OCI-LY7 (cell line): ENCODE results near the gene NFATC1. TPM values are rescaled to one million over a fixed set of nuclear protein-coding genes. Genes with fewer than 3 reads are reported as not detected.
"Not testable (repeated sequence)": the region's sequence is repeated elsewhere in the genome, so short reads cannot be mapped to it uniquely, and the experiment has no call there.

Experiments
- BruUV-seq: library from RNA; stranded (reverse); fragments of 400-500 nt; replicated peaks from 2 replicates; lab custom pipeline; 2021; lab: Mats Ljungman, UMichigan
- CTCF ChIA-PET: fragments of 300-600 bp; sonication (Branson Sonifier 250); formaldehyde crosslinking; loops from one replicate; lab custom pipeline; 2022; ENCODE audit warnings: antibody characterized with exemption; ENCODE audit not compliant: unreplicated experiment; lab: Charles Lee
- POLR2A ChIA-PET: fragments of 300-600 bp; sonication (Branson Sonifier 250); formaldehyde crosslinking; loops from one replicate; lab custom pipeline; 2022; ENCODE audit warnings: antibody characterized with exemption; lab: Charles Lee
- DNase-seq: peaks from one replicate; pipeline ENCODE4 v3.0.0-alpha.2; 2015; ENCODE audit warnings: low spot score
- H2AFZ ChIP-seq: fragments of 200-600 bp; sonication (generic), shearing (Covaris generic); 2 replicates; pipeline ENCODE4 v1.6.1; 2014; ENCODE audit warnings: mild to moderate bottlenecking, antibody characterized with exemption, low read length, moderate library complexity
- H3K27ac ChIP-seq: fragments of 200-600 bp; sonication (generic); 2 replicates; pipeline ENCODE4 v1.5.1; 2014; ENCODE audit warnings: mixed run types, low read depth, mild to moderate bottlenecking, moderate library complexity, low read length, inconsistent platforms; ENCODE audit not compliant: poor library complexity, severe bottlenecking
- H3K36me3 ChIP-seq: fragments of 200-600 bp; sonication (generic); 2 replicates; pipeline ENCODE4 v1.6.1; 2014; ENCODE audit warnings: mild to moderate bottlenecking, antibody characterized with exemption, low read length, moderate library complexity, mixed read lengths; ENCODE audit not compliant: insufficient read depth
- H3K4me1 ChIP-seq: fragments of 200-600 bp; sonication (generic); 2 replicates; pipeline ENCODE4 v1.5.1; 2014; ENCODE audit warnings: mild to moderate bottlenecking, low read length; ENCODE audit not compliant: insufficient read depth, poor library complexity, severe bottlenecking
- H3K4me2 ChIP-seq: fragments of 200-600 bp; sonication (generic); 2 replicates; pipeline ENCODE4 v1.6.1; 2014; ENCODE audit warnings: mild to moderate bottlenecking, low read length
- H3K4me3 ChIP-seq: fragments of 200-600 bp; sonication (generic); 2 replicates; pipeline ENCODE4 v1.5.1; 2014; ENCODE audit warnings: mild to moderate bottlenecking, low read depth, low read length; ENCODE audit not compliant: poor library complexity, severe bottlenecking
- H3K79me2 ChIP-seq: fragments of 200-600 bp; sonication (generic); 2 replicates; pipeline ENCODE4 v1.6.1; 2016; ENCODE audit warnings: low read depth, mild to moderate bottlenecking, low read length, moderate library complexity, mixed read lengths; ENCODE audit not compliant: insufficient read depth
- H3K9me2 ChIP-seq: fragments of 200-600 bp; sonication (generic); 2 replicates; pipeline ENCODE4 v1.6.1; 2016; ENCODE audit warnings: mild to moderate bottlenecking, low read length, mixed read lengths; ENCODE audit not compliant: insufficient read depth
- H3K9me3 ChIP-seq: fragments of 200-600 bp; sonication (generic); 2 replicates; pipeline ENCODE4 v1.6.1; 2014; ENCODE audit warnings: mild to moderate bottlenecking, mixed run types, low read length, mixed read lengths
- H4K20me1 ChIP-seq: fragments of 200-600 bp; sonication (generic); 2 replicates; pipeline ENCODE4 v1.6.1; 2014; ENCODE audit warnings: mild to moderate bottlenecking, antibody characterized with exemption, low read length, moderate library complexity, mixed read lengths; ENCODE audit not compliant: insufficient read depth
- CTCF ChIP-seq: fragments of 200-600 bp; sonication (generic); conservative IDR thresholded peaks from 2 replicates; pipeline ENCODE4 v1.5.1; 2014; ENCODE audit warnings: mild to moderate bottlenecking, antibody characterized with exemption, low read length, moderate library complexity, mixed read lengths
- EZH2phosphoT487 ChIP-seq: fragments of 200-600 bp; sonication (generic); IDR thresholded peaks from 2 replicates; pipeline ENCODE4 v1.6.1; 2018; ENCODE audit warnings: low read depth, borderline replicate concordance, mild to moderate bottlenecking, mixed run types, antibody characterized with exemption, low read length, moderate library complexity, mixed read lengths
- intact Hi-C: fragments of 100-400 bp; cut with micrococcal nuclease; formaldehyde crosslinking; loops from one replicate; pipeline ENCODE4 v1.10.0; 2022; ENCODE audit not compliant: unreplicated experiment
- total RNA-seq, 2 experiments: library from RNA; depleted of rRNA in 1 of 2; stranded (reverse); fragments of >200 nt in 1 of 2; shearing (Covaris generic) in 1 of 2; gene quantifications; 2 replicates each; pipeline ENCODE4 v1.2.3, GENCODE V29; 2014 to 2022

NFATC1 gene
- total RNA-seq, 2 experiments from 2014 or later: 23.6 to 50.4 TPM

DNA sequence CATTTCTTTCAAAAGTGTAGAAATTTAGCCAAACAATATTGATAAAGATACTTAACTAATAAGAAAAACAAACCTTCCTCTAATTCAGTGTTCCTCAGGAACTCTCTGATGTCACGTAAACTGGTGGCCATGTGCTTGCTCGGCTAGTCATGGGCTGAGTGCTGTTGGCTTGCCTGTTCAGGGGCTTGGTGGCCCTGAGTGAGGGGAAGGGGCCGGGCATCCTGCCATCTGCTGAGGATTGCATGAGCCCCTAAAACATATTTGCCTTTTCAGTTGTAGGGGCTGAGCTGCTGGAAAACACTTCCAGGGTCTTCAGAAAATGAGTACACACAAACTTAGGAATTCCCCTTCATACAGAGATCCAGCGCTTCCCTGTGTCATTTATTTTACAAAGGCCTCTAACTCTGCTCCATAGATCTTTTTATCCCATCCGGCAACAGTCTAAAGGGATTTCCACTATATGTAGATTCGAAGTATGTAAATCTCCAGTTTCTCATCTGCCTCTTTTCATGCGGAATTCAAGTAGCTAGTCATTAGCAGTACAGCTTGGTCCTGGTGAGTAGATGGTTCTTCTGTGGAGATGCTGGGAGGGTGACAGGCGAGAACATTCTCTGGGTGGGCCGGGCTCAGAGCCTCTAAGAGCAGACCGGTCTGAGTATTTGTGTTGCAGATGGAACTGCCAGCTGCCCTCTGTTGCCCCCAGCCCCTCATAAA lies 20.1 kb upstream of the NFATC1 start:
- Histone ChIP-seq H3K4me1 (peaks cover 8% of the 10 kb centered on the region), H3K79me2 (no peaks in the 10 kb centered on the region), H3K27ac (no peak overlapping the region), H4K20me1 (no peaks in the 10 kb centered on the region), H3K4me3 (no peak overlapping the region), H3K36me3 (no peaks in the 10 kb centered on the region; the same call in 1 of the 2 replicates), H3K9me3 (no peaks in the 10 kb centered on the region), H3K9me2 (no peaks in the 10 kb centered on the region), H3K4me2 (no peak overlapping the region), H2AFZ (no peak overlapping the region)
- no TSS peak for BruUV-seq
- intact Hi-C loops: loop anchor here (5.0 kb wide), 1 partner anchor 388 kb away; no protein-coding TSS in a partner anchor
- TF ChIP-seq EZH2phosphoT487 (no peak), CTCF (no peak)
- DNase-seq: no peak
- CTCF ChIA-PET: interaction anchor here (0.5 kb wide), 1 partner anchor 52 kb away, joined by 3 read pairs; no protein-coding TSS in a partner anchor
- POLR2A ChIA-PET: no interaction called here

GRCh38 chr18:79376661-79377060 lies 19.1 kb upstream of the NFATC1 start:
- H3K4me2 ChIP-seq, H3K4me1 ChIP-seq, H3K9me3 ChIP-seq, H3K27ac ChIP-seq, H4K20me1 ChIP-seq, H3K36me3 ChIP-seq, H3K4me3 ChIP-seq, POLR2A ChIA-PET, H3K79me2 ChIP-seq, H3K9me2 ChIP-seq, BruUV-seq, DNase-seq, H2AFZ ChIP-seq: not testable (repeated sequence)
- intact Hi-C loops: loop anchor here (5.0 kb wide), 1 partner anchor 389 kb away; no protein-coding TSS in a partner anchor
- CTCF ChIA-PET: interaction anchor here (0.6 kb wide), 1 partner anchor 167 kb away, joined by 3 read pairs; no protein-coding TSS in a partner anchor

DNA sequence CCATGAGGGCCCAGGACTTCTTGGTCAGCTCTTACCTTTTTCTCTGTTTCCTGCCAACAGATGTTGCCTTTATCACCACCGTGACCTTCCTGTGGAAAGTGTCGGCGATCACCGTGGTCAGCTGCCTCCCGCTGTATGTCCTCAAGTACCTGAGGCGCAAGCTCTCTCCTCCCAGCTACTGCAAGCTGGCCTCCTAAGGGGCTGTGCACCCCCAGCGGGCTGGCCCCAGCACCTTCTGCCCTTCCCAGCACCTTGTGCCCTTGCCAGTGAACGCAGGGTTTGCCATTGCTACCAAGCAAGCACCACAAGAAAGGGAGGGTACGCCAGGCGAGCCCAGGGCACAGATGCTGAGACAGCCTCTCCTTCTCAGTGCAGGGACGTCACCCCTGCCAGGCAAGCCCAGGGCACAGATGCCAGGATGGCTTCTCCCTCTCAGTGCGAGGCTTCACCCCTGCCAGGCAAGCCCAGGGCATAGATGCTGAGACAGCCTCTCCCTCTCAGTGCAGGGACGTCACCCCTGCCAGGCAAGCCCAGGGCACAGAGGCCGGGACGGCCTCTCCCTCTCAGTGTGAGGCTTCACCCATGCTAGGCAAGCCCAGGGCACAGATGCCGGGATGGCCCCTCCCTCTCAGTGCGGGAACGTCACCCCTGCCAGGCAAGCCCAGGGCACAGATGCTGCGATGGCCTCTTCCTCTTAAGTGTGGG lies 18.4 kb upstream of the NFATC1 start:
- no TSS peak for BruUV-seq
- intact Hi-C loops: loop anchor here (5.0 kb wide), 1 partner anchor 390 kb away; no protein-coding TSS in a partner anchor
- H2AFZ ChIP-seq: no peak overlapping the region

More for the DNA sequence above, 18.4 kb upstream of the NFATC1 start:
- TF ChIP-seq CTCF (no peak), EZH2phosphoT487 (no peak)
- Histone ChIP-seq H3K9me2 (no peaks in the 10 kb centered on the region), H3K9me3 (no peaks in the 10 kb centered on the region), H3K79me2 (no peaks in the 10 kb centered on the region), H3K4me3 (no peak overlapping the region), H4K20me1 (no peaks in the 10 kb centered on the region), H3K36me3 (no peaks in the 10 kb centered on the region; the same call in 1 of the 2 replicates), H3K27ac (no peak overlapping the region), H3K4me2 (no peak overlapping the region), H3K4me1 (peaks cover 8% of the 10 kb centered on the region)
- POLR2A ChIA-PET: no interaction called here
- CTCF ChIA-PET: no interaction called here
- DNase-seq: no peak
